MCF 10A (cell line): Measurements from ENCODE around the gene OSCP1. TPM values are rescaled to one million over a fixed set of nuclear protein-coding genes. Genes with fewer than 3 reads are reported as not detected.

ENCODE experiments used
- BruUV-seq: library from RNA; stranded (reverse); fragments of 400-500 nt; replicated peaks from 2 replicates; lab custom pipeline; 2021; lab: Mats Ljungman, UMichigan
- CTCF ChIA-PET: fragments of 300-600 bp; sonication (Branson Sonifier 250); formaldehyde crosslinking; extraction: SDS; loops from one replicate; lab custom pipeline; 2021; ENCODE audit warnings: antibody characterized with exemption, inconsistent platforms; lab: Yijun Ruan, JAX
- POLR2A ChIA-PET: fragments of 300-600, 350-650 bp; sonication (Branson Sonifier 250); formaldehyde crosslinking; extraction: SDS; loops from one replicate; lab custom pipeline; 2020; ENCODE audit warnings: antibody characterized with exemption, inconsistent platforms; lab: Yijun Ruan, JAX
- DNase-seq: peaks from one replicate; pipeline ENCODE4 v3.0.0-alpha.2; 2018; ENCODE audit not compliant: unreplicated experiment
- H3K27ac Mint-ChIP-seq: one replicate; pipeline ENCODE4 v1.8.0; 2022; ENCODE audit warnings: mild to moderate bottlenecking, low read depth, mixed read lengths; ENCODE audit not compliant: unreplicated experiment
- H3K27me3 Mint-ChIP-seq: one replicate; pipeline ENCODE4 v1.8.0; 2022; ENCODE audit warnings: mixed read lengths; ENCODE audit not compliant: insufficient read depth, unreplicated experiment
- H3K36me3 Mint-ChIP-seq: one replicate; pipeline ENCODE4 v1.8.0; 2022; ENCODE audit warnings: mild to moderate bottlenecking, moderate library complexity, mixed read lengths; ENCODE audit not compliant: insufficient read depth, unreplicated experiment
- H3K4me1 Mint-ChIP-seq: one replicate; pipeline ENCODE4 v1.8.0; 2022; ENCODE audit warnings: mixed read lengths; ENCODE audit not compliant: insufficient read depth, unreplicated experiment
- H3K4me3 Mint-ChIP-seq: one replicate; pipeline ENCODE4 v1.8.0; 2022; ENCODE audit warnings: mild to moderate bottlenecking, moderate library complexity, mixed read lengths; ENCODE audit not compliant: unreplicated experiment
- H3K9me3 Mint-ChIP-seq: one replicate; pipeline ENCODE4 v1.8.0; 2022; ENCODE audit warnings: mixed read lengths; ENCODE audit not compliant: unreplicated experiment
- CTCF ChIP-seq: fragments of 200-600 bp; IDR thresholded peaks from one replicate; pipeline ENCODE4 v1.8.0; 2022; ENCODE audit warnings: antibody characterized with exemption, mild to moderate bottlenecking; ENCODE audit not compliant: unreplicated experiment
- intact Hi-C: fragments of 100-400 bp; cut with micrococcal nuclease; formaldehyde crosslinking; loops from 2 replicates; pipeline ENCODE4 v1.14.1; 2022
- total RNA-seq: library from RNA; stranded (reverse); gene quantifications from 2 replicates; pipeline ENCODE4 v1.2.3, GENCODE V29; 2022

The OSCP1 gene
- total RNA-seq, 1 experiment from 2014 or later: 7.6 TPM

DNA sequence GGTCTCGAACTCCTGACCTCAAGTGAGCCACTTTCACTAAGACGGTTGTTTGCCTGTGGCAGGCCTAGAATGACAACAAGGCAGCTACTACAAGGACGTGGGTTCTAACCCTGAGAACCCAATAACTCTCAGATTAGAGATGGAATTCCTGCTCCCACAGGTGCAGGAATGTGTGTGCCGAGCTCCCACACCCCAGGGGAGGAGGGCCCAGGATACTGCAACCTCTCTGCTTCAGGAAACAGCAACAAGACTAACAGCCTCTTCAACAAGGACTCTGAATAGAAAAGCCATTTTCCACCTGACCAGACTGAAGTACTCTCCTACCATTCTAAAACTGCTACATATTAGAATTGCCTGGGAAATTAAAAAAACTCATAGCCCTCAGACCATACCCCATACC lies 57.4 kb downstream of the OSCP1 start:
- Mint-ChIP-seq H3K27ac (no peak overlapping the region), H3K4me1 (peaks cover 3% of the 10 kb centered on the region), H3K9me3 (no peaks in the 10 kb centered on the region), H3K36me3 (peaks cover 42% of the 10 kb centered on the region), H3K27me3 (no peaks in the 10 kb centered on the region), H3K4me3 (no peak overlapping the region)
- DNase-seq: no peak
- POLR2A ChIA-PET: no interaction called here
- no TSS peak for BruUV-seq
- no peak for TF ChIP-seq CTCF
- CTCF ChIA-PET: interaction anchor here (1.3 kb wide), 1 partner anchor 25 kb away, joined by 4 read pairs; no protein-coding TSS in a partner anchor
- intact Hi-C loops: no loop called here

DNA sequence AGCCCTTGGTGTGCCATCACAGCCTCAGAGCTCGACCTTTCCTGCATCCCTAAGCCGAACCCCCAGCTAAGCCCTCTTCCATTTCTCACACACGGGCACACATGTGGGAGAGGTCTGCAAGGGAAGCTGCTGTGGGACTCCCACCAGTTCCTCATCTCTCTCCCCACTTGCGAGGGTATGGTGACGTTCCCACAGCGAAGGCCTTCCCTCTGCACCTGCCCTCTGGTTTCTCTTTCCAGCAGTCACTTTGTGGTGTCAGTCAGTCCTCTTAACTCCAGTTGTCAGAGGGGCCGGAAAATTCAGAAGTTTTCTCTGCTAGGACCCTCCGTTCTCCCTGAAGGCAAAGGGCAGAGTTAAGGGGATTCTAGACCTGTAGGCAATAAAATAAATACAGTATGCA lies 59.0 kb downstream of the OSCP1 start:
- DNase-seq: no peak
- Mint-ChIP-seq H3K27me3 (no peaks in the 10 kb centered on the region), H3K4me3 (no peak overlapping the region), H3K4me1 (peaks cover 16% of the 10 kb centered on the region), H3K36me3 (peaks cover 42% of the 10 kb centered on the region), H3K27ac (no peak overlapping the region), H3K9me3 (no peaks in the 10 kb centered on the region)
- intact Hi-C loops: no loop called here
- TF ChIP-seq CTCF: no peak
- no TSS peak for BruUV-seq
- ChIA-PET POLR2A (no interaction called here), CTCF (interaction anchor here (0.6 kb wide), 1 partner anchor 240 kb away, joined by 4 read pairs; no protein-coding TSS in a partner anchor)

- no TSS peak for BruUV-seq
- Mint-ChIP-seq H3K27me3 (no peaks in the 10 kb centered on the region), H3K27ac (peak overlapping the region; percentile 63), H3K4me3 (no peak overlapping the region), H3K36me3 (peaks cover 42% of the 10 kb centered on the region), H3K4me1 (peaks cover 16% of the 10 kb centered on the region), H3K9me3 (no peaks in the 10 kb centered on the region)
- TF ChIP-seq CTCF: no peak
- intact Hi-C loops: no loop called here
- POLR2A ChIA-PET: no interaction called here
- CTCF ChIA-PET: interaction anchor here (0.6 kb wide), 2 partner anchors 64 to 239 kb away, joined by 4 read pairs; no protein-coding TSS in a partner anchor
- DNase-seq: no peak
Observed at GRCh38 chr1:36390411-36390810, 59.8 kb downstream of the OSCP1 start.

- ChIA-PET CTCF (no interaction called here), POLR2A (interaction anchor here (1.7 kb wide), 1 partner anchor 39 kb away, joined by 5 read pairs; no protein-coding TSS in a partner anchor)
Observed at GRCh38 chr1:36389999-36390398, 60.3 kb downstream of the OSCP1 start.

More at GRCh38 chr1:36389999-36390398, 60.3 kb downstream of the OSCP1 start:
- Mint-ChIP-seq H3K9me3 (no peaks in the 10 kb centered on the region), H3K4me3 (no peak overlapping the region), H3K27me3 (no peaks in the 10 kb centered on the region), H3K4me1 (peaks cover 16% of the 10 kb centered on the region), H3K27ac (peak overlapping the region; percentile 63), H3K36me3 (peaks cover 42% of the 10 kb centered on the region)
- no TSS peak for BruUV-seq
- DNase-seq: no peak
- intact Hi-C loops: no loop called here
- no peak for TF ChIP-seq CTCF
